ENCODE results near the gene ZNF614.
A peak's percentile ranks its signal among the peaks of the same experiment; 100 is the strongest.
"Not testable (repeated sequence)": the region's sequence is repeated elsewhere in the genome, so short reads cannot be mapped to it uniquely, and the experiment has no call there.

Gene ZNF614

GRCh38 chr19:51986309-51987291, 41.6 kb downstream of the ZNF614 start, which contains the start of gene ZNF350:
Gene ZNF350 (minus strand): TSS chr19:51986840. CDS start chr19:51974360, 12,480 bp downstream.
- DNase-seq (ENCODE audit: low read depth) = peak; percentile 76

- DNase-seq (ENCODE audit: low read depth) = no peak
Observed at GRCh38 chr19:51983361-51983760, 44.8 kb downstream of the ZNF614 start.

- not testable (repeated sequence) for DNase-seq (ENCODE audit: low read depth)
Observed at GRCh38 chr19:51980926-51981325, 47.3 kb downstream of the ZNF614 start.

DNA sequence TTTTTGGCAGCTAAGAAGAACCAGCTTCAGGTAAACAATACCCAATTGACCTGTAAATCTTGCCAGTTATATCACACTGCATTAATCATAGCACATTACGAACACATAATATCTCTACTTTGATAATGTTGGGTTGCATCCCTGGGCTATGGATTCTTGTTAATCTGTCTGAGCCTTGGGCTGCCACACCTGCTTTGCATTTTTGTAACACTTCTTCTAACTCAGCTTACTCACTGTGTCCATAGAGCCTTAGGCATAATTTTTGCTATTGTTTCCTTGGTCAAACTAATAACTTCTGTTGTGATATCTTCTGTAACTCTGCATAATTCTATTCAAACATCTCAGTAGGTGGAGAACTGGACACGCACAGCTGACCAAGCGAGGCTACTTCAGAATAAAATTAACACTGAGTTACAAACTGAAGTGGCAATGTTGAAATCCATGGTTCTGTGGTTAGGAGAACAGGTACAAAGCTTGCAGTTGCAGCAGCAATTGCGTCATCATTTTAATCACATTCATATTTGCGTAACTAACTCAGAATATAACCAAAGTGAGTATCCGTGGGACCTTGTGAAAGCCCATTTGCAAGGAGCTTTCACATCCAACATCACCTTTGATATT, 48.0 kb downstream of the ZNF614 start:
- DNase-seq (ENCODE audit: low read depth) = no peak

DNA sequence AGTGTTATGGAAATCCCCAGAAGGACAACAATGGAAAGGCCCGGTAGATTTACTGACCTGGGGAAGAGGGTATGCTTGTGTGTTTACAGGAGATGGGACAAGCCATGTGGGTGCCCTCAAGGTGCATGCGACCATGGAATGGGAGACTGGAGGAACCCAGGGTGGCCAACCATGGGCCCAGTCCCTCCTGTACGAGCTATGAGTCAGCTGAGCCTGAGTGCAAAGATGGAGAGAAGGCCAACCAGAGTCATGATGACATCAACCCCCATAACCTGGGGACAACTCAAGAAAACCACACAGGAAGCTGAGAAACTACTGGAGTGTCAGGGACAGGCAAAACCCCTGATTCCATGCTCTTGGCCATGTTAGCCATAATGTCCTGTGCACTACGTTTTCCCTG, 49.3 kb downstream of the ZNF614 start:
- no peak for DNase-seq (ENCODE audit: low read depth)

DNA sequence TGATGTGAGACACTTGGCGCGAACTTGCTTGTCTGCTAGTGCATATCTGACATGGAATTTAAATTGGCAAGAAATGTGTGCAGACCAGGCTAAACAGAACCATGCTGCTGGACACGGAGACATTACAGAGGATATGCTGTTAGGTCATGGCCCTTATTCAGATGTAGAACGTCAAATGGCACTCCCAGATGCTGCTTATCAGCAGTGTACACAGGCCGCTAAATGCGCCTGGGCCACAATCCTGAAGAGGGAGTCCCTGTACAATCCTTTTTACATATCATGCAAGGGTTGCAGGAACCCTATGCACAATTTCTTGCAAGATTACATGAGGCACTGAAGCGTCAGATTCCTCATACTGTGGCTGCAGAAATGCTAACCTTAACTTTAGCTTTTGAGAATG, 50.8 kb downstream of the ZNF614 start:
- DNase-seq (ENCODE audit: low read depth) = no peak

- no peak for DNase-seq (ENCODE audit: low read depth)
Observed at GRCh38 chr19:51976852-51977251, 51.3 kb downstream of the ZNF614 start.

- DNase-seq (ENCODE audit: low read depth) = not testable (repeated sequence)
Observed at GRCh38 chr19:51975787-51976186, 52.4 kb downstream of the ZNF614 start.

GRCh38 chr19:51971624-51972023, 56.6 kb downstream of the ZNF614 start:
- no peak for DNase-seq (ENCODE audit: low read depth)

DNA sequence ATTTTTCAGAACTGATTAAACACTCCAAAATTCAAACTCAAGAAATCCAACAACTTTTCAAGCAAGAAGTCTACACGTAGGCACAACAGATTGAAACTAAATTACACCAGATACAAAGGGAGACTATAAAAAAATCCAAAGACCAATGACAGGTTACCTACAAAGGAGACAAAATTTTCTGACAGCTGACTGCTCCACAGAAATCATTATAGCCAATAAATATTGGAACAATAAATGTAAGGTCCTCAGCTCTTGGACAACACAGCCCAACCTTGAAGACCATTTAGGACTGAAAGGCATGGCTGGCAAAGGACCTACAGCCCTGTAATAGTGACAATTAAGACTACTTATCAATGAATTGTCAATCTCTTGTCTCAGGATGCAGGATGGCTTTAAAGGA, 57.5 kb downstream of the ZNF614 start:
- no peak for DNase-seq (ENCODE audit: low read depth)

GRCh38 chr19:51965583-51965982, 62.6 kb downstream of the ZNF614 start:
- no peak for DNase-seq (ENCODE audit: low read depth)
